Rectal smooth muscle tissue (tissue), 1 donor: Measurements from ENCODE around the gene EIF2AK3.
A peak's percentile ranks its signal among the peaks of the same experiment; 100 is the strongest.

Experiments used
- H3K27ac ChIP-seq: one replicate; pipeline ENCODE4 v1.7.0; 2013; ENCODE audit warnings: low read depth, low read length, inconsistent platforms
- H3K27me3 ChIP-seq: one replicate; pipeline ENCODE4 v1.7.0; 2013; ENCODE audit warnings: low read length; ENCODE audit not compliant: control insufficient read depth, insufficient read depth
- H3K36me3 ChIP-seq: one replicate; pipeline ENCODE4 v1.7.0; 2013; ENCODE audit warnings: low read length; ENCODE audit not compliant: control insufficient read depth, insufficient read depth
- H3K4me1 ChIP-seq: one replicate; pipeline ENCODE4 v1.7.0; 2013; ENCODE audit warnings: low read length; ENCODE audit not compliant: control insufficient read depth, insufficient read depth
- H3K4me3 ChIP-seq: one replicate; pipeline ENCODE4 v1.7.0; 2013; ENCODE audit warnings: low read length
- H3K9ac ChIP-seq: one replicate; pipeline ENCODE4 v1.7.0; 2013; ENCODE audit warnings: low read length

The EIF2AK3 gene

DNA sequence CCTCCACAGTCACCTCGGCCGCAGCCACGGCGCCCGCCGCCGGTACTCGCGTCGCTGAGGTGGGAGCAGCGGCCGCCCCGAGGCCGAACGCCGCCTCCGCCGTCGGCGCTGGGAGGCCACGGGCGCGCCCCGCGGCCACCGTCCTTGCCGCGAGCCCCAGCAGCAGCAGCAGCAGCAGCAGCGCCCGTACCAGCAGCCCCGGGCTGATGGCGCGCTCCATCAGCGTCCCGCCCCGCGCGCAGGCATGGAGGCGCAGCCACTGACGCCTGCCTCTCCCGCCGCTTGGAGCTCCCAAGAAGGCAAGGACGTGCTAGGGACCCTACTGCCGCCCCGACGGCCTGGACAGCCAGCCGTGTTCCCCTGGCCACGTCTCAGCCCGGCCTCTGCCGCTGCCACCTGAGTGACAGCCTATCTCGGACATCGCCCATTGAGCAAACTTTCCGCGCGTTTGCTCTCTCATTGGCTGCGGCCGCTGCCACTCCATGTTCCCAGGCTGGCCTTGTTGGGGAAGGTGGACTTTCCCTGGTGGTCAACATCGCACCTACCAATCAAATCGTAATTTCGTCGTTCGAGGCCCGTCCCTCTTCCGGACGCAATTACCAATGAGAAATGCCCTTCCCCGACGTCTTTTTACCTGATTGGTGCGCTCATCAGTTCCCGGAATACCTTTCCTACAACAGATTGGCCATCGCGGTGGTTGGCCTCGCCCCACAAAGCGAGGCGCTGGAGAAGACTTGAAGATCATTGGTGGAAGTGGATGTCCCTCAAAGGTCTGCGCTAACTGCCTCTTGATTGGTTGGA is at the start of gene EIF2AK3:
Gene EIF2AK3, minus strand, starts transcription at position 410 of the 801 bp plus-strand sequence. Its CDS starts 190 bp downstream, at position 220.
- H3K27me3 ChIP-seq = no peaks in the 10 kb centered on the region
- H3K9ac ChIP-seq = peak within 1 kb of the TSS; percentile 95
- H3K4me1 ChIP-seq = peaks cover 15% of the 10 kb centered on the region
- H3K36me3 ChIP-seq = no peaks in the 10 kb centered on the region
- peak within 1 kb of the TSS; percentile 86 for H3K4me3 ChIP-seq
- peak within 1 kb of the TSS; percentile 99 for H3K27ac ChIP-seq

- Histone ChIP-seq H3K27me3 (no peaks in the 10 kb centered on the region), H3K4me3 (no peak overlapping the region), H3K4me1 (no peaks in the 10 kb centered on the region), H3K27ac (no peak overlapping the region), H3K36me3 (no peaks in the 10 kb centered on the region), H3K9ac (no peak overlapping the region)
Observed at GRCh38 chr2:88673363-88673762, 46.1 kb upstream of the EIF2AK3 start.

- Histone ChIP-seq H3K27ac (no peak overlapping the region), H3K27me3 (no peaks in the 10 kb centered on the region), H3K4me3 (no peak overlapping the region), H3K9ac (no peak overlapping the region), H3K4me1 (no peaks in the 10 kb centered on the region), H3K36me3 (no peaks in the 10 kb centered on the region)
Observed at GRCh38 chr2:88671786-88672427, 44.6 kb upstream of the EIF2AK3 start.

GRCh38 chr2:88669482-88670214 is 42.4 kb upstream of the EIF2AK3 start:
- no peak overlapping the region for H3K27ac ChIP-seq
- no peaks in the 10 kb centered on the region for H3K27me3 ChIP-seq
- no peaks in the 10 kb centered on the region for H3K36me3 ChIP-seq
- H3K9ac ChIP-seq = no peak overlapping the region
- no peaks in the 10 kb centered on the region for H3K4me1 ChIP-seq
- no peak overlapping the region for H3K4me3 ChIP-seq

DNA sequence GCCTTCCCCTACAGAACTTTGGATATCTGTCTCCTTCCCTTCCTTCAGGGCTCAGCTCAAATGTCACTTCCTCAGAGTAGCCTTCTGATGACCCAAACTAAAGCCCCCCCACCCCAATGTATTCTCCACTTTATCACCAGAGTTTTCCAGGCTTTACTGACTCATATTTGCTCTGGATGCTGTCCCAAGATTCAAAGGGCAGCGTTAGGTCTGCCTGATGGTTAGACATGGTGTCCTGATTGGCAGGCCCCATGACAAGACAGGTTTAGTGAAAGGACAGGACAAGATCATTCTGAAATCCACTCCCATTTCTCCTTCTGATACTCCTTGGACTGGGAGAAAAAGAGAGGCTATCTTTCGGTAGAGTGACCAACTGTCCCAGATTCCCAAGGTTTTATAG is 41.6 kb upstream of the EIF2AK3 start:
- no peaks in the 10 kb centered on the region for H3K4me1 ChIP-seq
- H3K27ac ChIP-seq = no peak overlapping the region
- no peaks in the 10 kb centered on the region for H3K27me3 ChIP-seq
- H3K36me3 ChIP-seq = no peaks in the 10 kb centered on the region
- no peak overlapping the region for H3K9ac ChIP-seq
- no peak overlapping the region for H3K4me3 ChIP-seq

DNA sequence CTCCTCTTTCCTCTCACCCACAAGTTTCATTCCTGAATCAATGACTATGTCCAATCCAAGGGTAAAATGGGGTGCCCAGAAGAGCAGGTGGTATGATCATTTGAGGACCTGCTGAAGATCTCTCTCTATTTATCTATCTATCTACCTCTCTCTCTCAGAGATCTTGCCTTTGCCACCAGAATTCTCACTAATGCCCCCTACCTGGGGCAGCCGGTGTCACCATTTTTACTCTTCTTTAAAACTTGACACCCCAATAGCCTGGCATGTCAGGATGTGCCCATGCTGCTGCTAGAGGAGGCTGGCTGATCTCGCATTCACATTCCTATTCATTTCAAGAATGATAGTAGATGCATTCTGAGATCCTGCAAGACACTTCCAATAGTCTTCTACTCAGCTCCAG is 40.0 kb upstream of the EIF2AK3 start:
- Histone ChIP-seq H3K4me1 (no peaks in the 10 kb centered on the region), H3K4me3 (no peak overlapping the region), H3K27me3 (no peaks in the 10 kb centered on the region), H3K36me3 (no peaks in the 10 kb centered on the region), H3K9ac (no peak overlapping the region), H3K27ac (no peak overlapping the region)

DNA sequence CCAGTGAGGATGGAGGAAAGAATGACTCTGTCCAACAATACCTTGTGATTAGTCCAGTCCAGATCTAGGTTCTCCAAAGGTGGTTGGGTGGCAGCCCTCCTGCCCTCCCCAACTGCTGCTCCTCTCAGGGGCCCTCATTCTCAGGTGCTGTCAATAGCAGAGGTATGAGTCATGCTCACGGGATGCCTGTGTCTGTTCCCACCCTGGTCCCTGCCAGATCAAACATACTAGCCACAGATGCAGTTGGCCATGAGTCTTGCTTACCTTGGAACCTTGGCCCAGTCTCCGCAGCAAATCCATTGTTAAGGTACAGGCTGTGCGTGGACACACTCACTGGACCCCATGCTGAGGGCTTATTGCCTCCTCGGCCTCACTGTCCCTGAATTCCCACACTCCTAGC is 39.3 kb upstream of the EIF2AK3 start:
- Histone ChIP-seq H3K4me1 (no peaks in the 10 kb centered on the region), H3K27me3 (no peaks in the 10 kb centered on the region), H3K36me3 (no peaks in the 10 kb centered on the region), H3K4me3 (no peak overlapping the region), H3K27ac (no peak overlapping the region), H3K9ac (no peak overlapping the region)

DNA sequence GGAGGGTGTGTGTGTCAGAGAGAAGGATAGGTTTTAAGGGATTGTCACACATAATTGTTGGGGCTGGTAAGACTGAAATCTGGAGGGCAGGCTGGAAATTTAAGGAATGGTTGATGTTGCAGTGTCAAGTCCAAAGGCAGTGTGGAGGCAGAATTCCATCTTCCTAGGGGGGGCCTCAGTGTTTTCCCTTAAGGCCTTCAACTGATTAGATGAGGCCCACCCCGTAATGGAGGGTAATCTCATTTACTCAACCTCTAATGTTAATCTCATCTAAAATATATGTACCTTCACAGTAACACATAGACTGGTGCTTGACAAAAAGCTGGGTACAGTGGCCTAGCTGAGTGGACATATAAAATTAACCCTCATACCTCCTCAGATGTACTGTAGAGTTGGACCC is 33.4 kb upstream of the EIF2AK3 start:
- no peak overlapping the region for H3K9ac ChIP-seq
- no peaks in the 10 kb centered on the region for H3K4me1 ChIP-seq
- no peak overlapping the region for H3K4me3 ChIP-seq
- H3K27me3 ChIP-seq = no peaks in the 10 kb centered on the region
- no peaks in the 10 kb centered on the region for H3K36me3 ChIP-seq
- no peak overlapping the region for H3K27ac ChIP-seq

DNA sequence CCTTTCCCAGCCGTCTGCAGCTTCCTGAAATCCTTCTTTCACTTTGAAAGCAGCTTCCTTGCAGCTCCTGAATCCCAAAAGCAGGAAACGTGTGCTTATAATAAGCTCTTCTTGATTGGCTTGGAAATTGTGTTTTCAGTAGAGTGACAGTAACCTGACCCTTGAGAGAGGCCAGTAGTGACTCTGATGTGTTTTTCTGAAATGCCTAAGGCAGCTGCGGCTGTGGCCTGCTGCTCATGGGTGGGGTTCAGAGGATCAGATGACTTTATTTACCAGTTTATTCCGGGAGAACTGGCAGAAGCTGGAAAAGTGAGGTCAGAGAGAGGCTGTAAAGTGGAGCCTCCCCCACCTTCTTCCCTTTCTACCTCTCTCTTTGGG is 32.3 kb upstream of the EIF2AK3 start:
- no peaks in the 10 kb centered on the region for H3K4me1 ChIP-seq
- no peaks in the 10 kb centered on the region for H3K27me3 ChIP-seq
- H3K4me3 ChIP-seq = no peak overlapping the region
- H3K9ac ChIP-seq = no peak overlapping the region
- no peaks in the 10 kb centered on the region for H3K36me3 ChIP-seq
- no peak overlapping the region for H3K27ac ChIP-seq

GRCh38 chr2:88658881-88659537 is 31.7 kb upstream of the EIF2AK3 start:
- H3K36me3 ChIP-seq = no peaks in the 10 kb centered on the region
- H3K4me3 ChIP-seq = no peak overlapping the region
- peak overlapping the region; percentile 6 for H3K27ac ChIP-seq
- H3K27me3 ChIP-seq = no peaks in the 10 kb centered on the region
- H3K4me1 ChIP-seq = no peaks in the 10 kb centered on the region
- H3K9ac ChIP-seq = no peak overlapping the region

DNA sequence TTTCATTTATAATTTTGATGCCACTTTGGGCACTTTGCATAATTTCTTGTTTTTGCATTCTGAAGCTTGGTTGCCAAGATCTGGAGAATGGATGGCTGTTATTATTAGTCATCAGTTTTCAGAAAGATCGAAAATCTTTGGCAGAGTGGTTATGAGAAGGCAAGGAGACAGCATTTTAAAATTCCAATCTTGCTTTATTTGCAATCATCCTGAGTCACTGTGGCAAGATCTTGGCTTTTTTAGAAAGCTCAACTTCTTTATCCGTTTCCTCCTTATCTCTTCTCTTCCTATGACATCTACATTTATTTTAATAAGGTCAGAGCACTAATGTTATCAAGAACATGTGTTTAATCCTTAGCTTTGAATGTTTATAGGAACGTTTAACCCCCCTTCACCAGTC is 31.1 kb upstream of the EIF2AK3 start:
- no peaks in the 10 kb centered on the region for H3K4me1 ChIP-seq
- H3K27me3 ChIP-seq = no peaks in the 10 kb centered on the region
- H3K36me3 ChIP-seq = no peaks in the 10 kb centered on the region
- no peak overlapping the region for H3K4me3 ChIP-seq
- no peak overlapping the region for H3K9ac ChIP-seq
- no peak overlapping the region for H3K27ac ChIP-seq

DNA sequence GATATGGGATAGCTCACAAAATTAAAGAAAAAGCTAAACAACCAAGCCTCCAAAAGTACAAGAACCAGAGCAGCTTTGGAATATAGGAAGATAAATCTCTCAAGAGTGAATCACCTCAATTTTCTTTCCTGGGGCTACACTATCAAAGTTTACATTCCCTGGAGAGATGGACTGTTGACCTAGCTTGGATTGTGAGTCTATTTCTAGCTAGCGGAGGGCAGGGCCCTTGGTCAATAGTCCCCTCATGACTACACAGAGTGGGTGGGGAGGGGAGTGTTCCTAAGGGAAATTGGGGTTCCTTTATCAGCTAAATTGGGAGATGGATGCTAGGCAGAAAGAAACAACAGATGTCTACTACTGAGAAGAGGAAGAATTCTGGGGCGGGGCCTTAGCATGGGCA is 29.9 kb upstream of the EIF2AK3 start:
- no peaks in the 10 kb centered on the region for H3K27me3 ChIP-seq
- H3K36me3 ChIP-seq = no peaks in the 10 kb centered on the region
- no peaks in the 10 kb centered on the region for H3K4me1 ChIP-seq
- H3K27ac ChIP-seq = no peak overlapping the region
- H3K4me3 ChIP-seq = no peak overlapping the region
- H3K9ac ChIP-seq = no peak overlapping the region
